ENCODE measurements around the gene EFHC2.
"Not testable (repeated sequence)": the region's sequence is repeated elsewhere in the genome, so short reads cannot be mapped to it uniquely, and the experiment has no call there.

EFHC2 gene

GRCh38 chrX:44290718-44291117 is 52.8 kb downstream of the EFHC2 start:
- FAIRE-seq: no peak

- no peak for FAIRE-seq
Observed at GRCh38 chrX:44282753-44283152, 60.7 kb downstream of the EFHC2 start.

GRCh38 chrX:44280116-44280515 is 63.4 kb downstream of the EFHC2 start:
- FAIRE-seq: no peak

- FAIRE-seq: no peak
Observed at GRCh38 chrX:44274096-44274495, 69.4 kb downstream of the EFHC2 start.

GRCh38 chrX:44267861-44268260 is 75.6 kb downstream of the EFHC2 start:
- no peak for FAIRE-seq

GRCh38 chrX:44267116-44267515 is 76.4 kb downstream of the EFHC2 start:
- FAIRE-seq: no peak

GRCh38 chrX:44265559-44265958 is 77.9 kb downstream of the EFHC2 start:
- no peak for FAIRE-seq

GRCh38 chrX:44264936-44265335 is 78.5 kb downstream of the EFHC2 start:
- FAIRE-seq: no peak

GRCh38 chrX:44261286-44261685 is 82.2 kb downstream of the EFHC2 start:
- no peak for FAIRE-seq

- FAIRE-seq: no peak
Observed at GRCh38 chrX:44260609-44261008, 82.9 kb downstream of the EFHC2 start.

GRCh38 chrX:44255742-44256141 is 87.7 kb downstream of the EFHC2 start:
- FAIRE-seq: not testable (repeated sequence)

- no peak for FAIRE-seq
Observed at GRCh38 chrX:44253575-44253942, 89.9 kb downstream of the EFHC2 start.

GRCh38 chrX:44252688-44253574 is 90.5 kb downstream of the EFHC2 start:
- not testable (repeated sequence) for FAIRE-seq

GRCh38 chrX:44247468-44247867 is 96.0 kb downstream of the EFHC2 start:
- no peak for FAIRE-seq

GRCh38 chrX:44246826-44247225 is 96.6 kb downstream of the EFHC2 start:
- FAIRE-seq: no peak

- no peak for FAIRE-seq
Observed at GRCh38 chrX:44245733-44246132, 97.7 kb downstream of the EFHC2 start.

GRCh38 chrX:44244008-44244407 is 99.5 kb downstream of the EFHC2 start:
- FAIRE-seq: peak; percentile 50

GRCh38 chrX:44241546-44241945 is 101.9 kb downstream of the EFHC2 start:
- FAIRE-seq: no peak

- FAIRE-seq: no peak
Observed at GRCh38 chrX:44240036-44240435, 103.4 kb downstream of the EFHC2 start.

- no peak for FAIRE-seq
Observed at GRCh38 chrX:44239036-44239435, 104.4 kb downstream of the EFHC2 start.

- FAIRE-seq: no peak
Observed at GRCh38 chrX:44235534-44235933, 107.9 kb downstream of the EFHC2 start.

- FAIRE-seq: no peak
Observed at GRCh38 chrX:44234541-44234940, 108.9 kb downstream of the EFHC2 start.

GRCh38 chrX:44234116-44234515 is 109.4 kb downstream of the EFHC2 start:
- FAIRE-seq: no peak

- no peak for FAIRE-seq
Observed at GRCh38 chrX:44232081-44232480, 111.4 kb downstream of the EFHC2 start.

GRCh38 chrX:44228621-44229020 is 114.9 kb downstream of the EFHC2 start:
- no peak for FAIRE-seq
